ENCODE measurements around the gene NCOA7. TPM values are rescaled to one million over a fixed set of nuclear protein-coding genes. Genes with fewer than 3 reads are reported as not detected.

NCOA7 gene
- total and polyA plus RNA-seq, 9 of the 15 experiments (the other 6 are each of a cell fraction or from before 2014, with no cell fraction given) = 5.8 to 14.6 (median 9.3) TPM

DNA sequence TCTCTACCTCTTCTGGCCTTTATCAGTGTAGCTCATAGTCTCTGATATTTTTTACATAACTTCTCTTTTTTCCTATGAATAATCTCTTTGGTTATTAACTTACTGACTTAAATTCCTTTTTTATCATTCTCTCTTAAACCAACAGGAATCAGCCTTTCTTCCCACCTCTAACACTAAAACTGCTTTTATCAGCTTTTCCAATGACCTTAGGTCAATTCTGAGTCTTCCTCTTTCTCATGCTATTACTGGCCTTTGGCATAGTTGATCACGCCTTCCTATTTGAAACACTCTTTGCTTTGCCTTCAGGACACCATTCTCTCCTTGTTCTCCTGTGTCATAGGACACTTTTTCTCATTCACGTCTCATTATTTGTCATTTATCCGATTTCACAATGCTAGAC lies 157.7 kb downstream of the NCOA7 start (continued):
- TF ChIP-seq EP400 (IDR thresholded peaks at IDR 0.05) (peak; percentile 21; the same call in 1 of the 2 replicates), ZNF785 (CRISPR knock-in tag; IDR thresholded peaks at IDR 0.05) (no peak), RBFOX2 (IDR thresholded peaks at IDR 0.05; ENCODE audit: low read depth, low read length) (no peak), NR2C2 (CRISPR knock-in tag; IDR thresholded peaks at IDR 0.05) (no peak), NR2C2 (tag; IDR thresholded peaks at IDR 0.05) (peak; percentile 71), SMARCA4 (IDR thresholded peaks at IDR 0.05) (peak; percentile 84), PPARD (CRISPR knock-in tag; IDR thresholded peaks at IDR 0.05) (no peak), ZNF780A (CRISPR knock-in tag; IDR thresholded peaks at IDR 0.05) (no peak), DNMT1 (IDR thresholded peaks at IDR 0.05) (no peak), DPF2 (IDR thresholded peaks at IDR 0.05) (peak; percentile 59; the same call in 1 of the 2 replicates), YY1 (IDR thresholded peaks at IDR 0.05; ENCODE audit: borderline replicate concordance in 1 of 3, control insufficient read depth in 1 of 3, extremely low read depth in 1 of 3, insufficient read depth in 3 of 3, insufficient read length in 1 of 3, insufficient replicate concordance in 2 of 3, low read depth in 1 of 3, low read length in 2 of 3) (no peak), GATA2 (CRISPR knock-in tag; IDR thresholded peaks at IDR 0.05) (no peak), PRPF4 (IDR thresholded peaks at IDR 0.05; ENCODE audit: insufficient read depth, low read depth, low read length, poor library complexity, severe bottlenecking) (no peak), ZHX1 (conservative IDR thresholded peaks at IDR 0.05; ENCODE audit: low read length) (no peak), MEIS2 (IDR thresholded peaks at IDR 0.05; ENCODE audit: partially characterized antibody) (no peak)
- TF ChIP-seq, protein P1, sequence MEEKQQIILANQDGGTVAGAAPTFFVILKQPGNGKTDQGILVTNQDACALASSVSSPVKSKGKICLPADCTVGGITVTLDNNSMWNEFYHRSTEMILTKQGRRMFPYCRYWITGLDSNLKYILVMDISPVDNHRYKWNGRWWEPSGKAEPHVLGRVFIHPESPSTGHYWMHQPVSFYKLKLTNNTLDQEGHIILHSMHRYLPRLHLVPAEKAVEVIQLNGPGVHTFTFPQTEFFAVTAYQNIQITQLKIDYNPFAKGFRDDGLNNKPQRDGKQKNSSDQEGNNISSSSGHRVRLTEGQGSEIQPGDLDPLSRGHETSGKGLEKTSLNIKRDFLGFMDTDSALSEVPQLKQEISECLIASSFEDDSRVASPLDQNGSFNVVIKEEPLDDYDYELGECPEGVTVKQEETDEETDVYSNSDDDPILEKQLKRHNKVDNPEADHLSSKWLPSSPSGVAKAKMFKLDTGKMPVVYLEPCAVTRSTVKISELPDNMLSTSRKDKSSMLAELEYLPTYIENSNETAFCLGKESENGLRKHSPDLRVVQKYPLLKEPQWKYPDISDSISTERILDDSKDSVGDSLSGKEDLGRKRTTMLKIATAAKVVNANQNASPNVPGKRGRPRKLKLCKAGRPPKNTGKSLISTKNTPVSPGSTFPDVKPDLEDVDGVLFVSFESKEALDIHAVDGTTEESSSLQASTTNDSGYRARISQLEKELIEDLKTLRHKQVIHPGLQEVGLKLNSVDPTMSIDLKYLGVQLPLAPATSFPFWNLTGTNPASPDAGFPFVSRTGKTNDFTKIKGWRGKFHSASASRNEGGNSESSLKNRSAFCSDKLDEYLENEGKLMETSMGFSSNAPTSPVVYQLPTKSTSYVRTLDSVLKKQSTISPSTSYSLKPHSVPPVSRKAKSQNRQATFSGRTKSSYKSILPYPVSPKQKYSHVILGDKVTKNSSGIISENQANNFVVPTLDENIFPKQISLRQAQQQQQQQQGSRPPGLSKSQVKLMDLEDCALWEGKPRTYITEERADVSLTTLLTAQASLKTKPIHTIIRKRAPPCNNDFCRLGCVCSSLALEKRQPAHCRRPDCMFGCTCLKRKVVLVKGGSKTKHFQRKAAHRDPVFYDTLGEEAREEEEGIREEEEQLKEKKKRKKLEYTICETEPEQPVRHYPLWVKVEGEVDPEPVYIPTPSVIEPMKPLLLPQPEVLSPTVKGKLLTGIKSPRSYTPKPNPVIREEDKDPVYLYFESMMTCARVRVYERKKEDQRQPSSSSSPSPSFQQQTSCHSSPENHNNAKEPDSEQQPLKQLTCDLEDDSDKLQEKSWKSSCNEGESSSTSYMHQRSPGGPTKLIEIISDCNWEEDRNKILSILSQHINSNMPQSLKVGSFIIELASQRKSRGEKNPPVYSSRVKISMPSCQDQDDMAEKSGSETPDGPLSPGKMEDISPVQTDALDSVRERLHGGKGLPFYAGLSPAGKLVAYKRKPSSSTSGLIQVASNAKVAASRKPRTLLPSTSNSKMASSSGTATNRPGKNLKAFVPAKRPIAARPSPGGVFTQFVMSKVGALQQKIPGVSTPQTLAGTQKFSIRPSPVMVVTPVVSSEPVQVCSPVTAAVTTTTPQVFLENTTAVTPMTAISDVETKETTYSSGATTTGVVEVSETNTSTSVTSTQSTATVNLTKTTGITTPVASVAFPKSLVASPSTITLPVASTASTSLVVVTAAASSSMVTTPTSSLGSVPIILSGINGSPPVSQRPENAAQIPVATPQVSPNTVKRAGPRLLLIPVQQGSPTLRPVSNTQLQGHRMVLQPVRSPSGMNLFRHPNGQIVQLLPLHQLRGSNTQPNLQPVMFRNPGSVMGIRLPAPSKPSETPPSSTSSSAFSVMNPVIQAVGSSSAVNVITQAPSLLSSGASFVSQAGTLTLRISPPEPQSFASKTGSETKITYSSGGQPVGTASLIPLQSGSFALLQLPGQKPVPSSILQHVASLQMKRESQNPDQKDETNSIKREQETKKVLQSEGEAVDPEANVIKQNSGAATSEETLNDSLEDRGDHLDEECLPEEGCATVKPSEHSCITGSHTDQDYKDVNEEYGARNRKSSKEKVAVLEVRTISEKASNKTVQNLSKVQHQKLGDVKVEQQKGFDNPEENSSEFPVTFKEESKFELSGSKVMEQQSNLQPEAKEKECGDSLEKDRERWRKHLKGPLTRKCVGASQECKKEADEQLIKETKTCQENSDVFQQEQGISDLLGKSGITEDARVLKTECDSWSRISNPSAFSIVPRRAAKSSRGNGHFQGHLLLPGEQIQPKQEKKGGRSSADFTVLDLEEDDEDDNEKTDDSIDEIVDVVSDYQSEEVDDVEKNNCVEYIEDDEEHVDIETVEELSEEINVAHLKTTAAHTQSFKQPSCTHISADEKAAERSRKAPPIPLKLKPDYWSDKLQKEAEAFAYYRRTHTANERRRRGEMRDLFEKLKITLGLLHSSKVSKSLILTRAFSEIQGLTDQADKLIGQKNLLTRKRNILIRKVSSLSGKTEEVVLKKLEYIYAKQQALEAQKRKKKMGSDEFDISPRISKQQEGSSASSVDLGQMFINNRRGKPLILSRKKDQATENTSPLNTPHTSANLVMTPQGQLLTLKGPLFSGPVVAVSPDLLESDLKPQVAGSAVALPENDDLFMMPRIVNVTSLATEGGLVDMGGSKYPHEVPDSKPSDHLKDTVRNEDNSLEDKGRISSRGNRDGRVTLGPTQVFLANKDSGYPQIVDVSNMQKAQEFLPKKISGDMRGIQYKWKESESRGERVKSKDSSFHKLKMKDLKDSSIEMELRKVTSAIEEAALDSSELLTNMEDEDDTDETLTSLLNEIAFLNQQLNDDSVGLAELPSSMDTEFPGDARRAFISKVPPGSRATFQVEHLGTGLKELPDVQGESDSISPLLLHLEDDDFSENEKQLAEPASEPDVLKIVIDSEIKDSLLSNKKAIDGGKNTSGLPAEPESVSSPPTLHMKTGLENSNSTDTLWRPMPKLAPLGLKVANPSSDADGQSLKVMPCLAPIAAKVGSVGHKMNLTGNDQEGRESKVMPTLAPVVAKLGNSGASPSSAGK (IDR thresholded peaks at IDR 0.05) = peak; percentile 46; the same call in 1 of the 2 replicates
